LNCAP (cell line): ENCODE measurements around the gene SH2B3.

ENCODE experiments used
- CTCF ChIP-seq: fragments of 450-650 bp; IDR thresholded peaks from 2 replicates; pipeline ENCODE4 v1.5.1; 2017; ENCODE audit warnings: mild to moderate bottlenecking

SH2B3 gene

GRCh38 chr12:111369496-111370220 lies 36.1 kb upstream of the SH2B3 start:
- TF ChIP-seq CTCF = no peak

GRCh38 chr12:111377440-111377839 lies 28.3 kb upstream of the SH2B3 start:
- TF ChIP-seq CTCF = no peak

- TF ChIP-seq CTCF = no peak
These were observed 25.7 kb upstream of the SH2B3 start for GRCh38 chr12:111379942-111380554.

GRCh38 chr12:111384596-111384995 lies 21.1 kb upstream of the SH2B3 start:
- no peak for TF ChIP-seq CTCF

GRCh38 chr12:111386885-111387284 lies 18.8 kb upstream of the SH2B3 start:
- TF ChIP-seq CTCF = no peak

- no peak for TF ChIP-seq CTCF
These were observed 17.9 kb upstream of the SH2B3 start for GRCh38 chr12:111387747-111388323.

- no peak for TF ChIP-seq CTCF
These were observed 16.1 kb upstream of the SH2B3 start for GRCh38 chr12:111389635-111390034.
